Immature natural killer cell (primary cell): Measurements from ENCODE around the gene LINS1. TPM values are rescaled to one million over a fixed set of nuclear protein-coding genes. Genes with fewer than 3 reads are reported as not detected.

Source experiments
- DNase-seq, 3 donors: peaks; one replicate each; pipeline ENCODE4 v3.0.0; 2022; ENCODE audit warnings: mixed read lengths in 1 of 3
- H3K27ac Mint-ChIP-seq, 6 donors: one replicate each; pipeline ENCODE4 v1.8.0; 2020; ENCODE audit warnings: mixed read lengths in 6 of 6, mild to moderate bottlenecking in 5 of 6, inconsistent platforms in 4 of 6, moderate library complexity in 3 of 6
- H3K27me3 Mint-ChIP-seq, 3 donors: one replicate each; pipeline ENCODE4 v1.8.0; 2020 to 2021; ENCODE audit warnings: low read depth in 3 of 3, mild to moderate bottlenecking in 3 of 3, mixed read lengths in 3 of 3, moderate library complexity in 3 of 3, inconsistent platforms in 1 of 3
- H3K36me3 Mint-ChIP-seq, 3 donors: one replicate each; pipeline ENCODE4 v1.8.0; 2020; ENCODE audit warnings: mixed read lengths in 3 of 3, inconsistent platforms in 2 of 3, mild to moderate bottlenecking in 2 of 3
- H3K4me1 Mint-ChIP-seq, 2 donors: one replicate each; pipeline ENCODE4 v1.8.0; 2020; ENCODE audit warnings: inconsistent platforms in 2 of 2, mild to moderate bottlenecking in 2 of 2, mixed read lengths in 2 of 2, moderate library complexity in 1 of 2
- H3K4me3 Mint-ChIP-seq, 5 donors: one replicate each; pipeline ENCODE4 v1.8.0; 2020; ENCODE audit warnings: mild to moderate bottlenecking in 5 of 5, mixed read lengths in 5 of 5, inconsistent platforms in 3 of 5, moderate library complexity in 3 of 5
- H3K9me3 Mint-ChIP-seq, 6 donors: one replicate each; pipeline ENCODE4 v1.8.0; 2020; ENCODE audit warnings: mild to moderate bottlenecking in 6 of 6, mixed read lengths in 6 of 6, inconsistent platforms in 4 of 6, moderate library complexity in 3 of 6
- polyA plus RNA-seq, 3 donors: library from polyadenylated mRNA; unstranded; fragments of 300-500 nt; fragmentation: Illumina TruSeq; gene quantifications; one replicate each; pipeline ENCODE4 v1.2.3, GENCODE V29; 2021

The LINS1 gene, protein sequence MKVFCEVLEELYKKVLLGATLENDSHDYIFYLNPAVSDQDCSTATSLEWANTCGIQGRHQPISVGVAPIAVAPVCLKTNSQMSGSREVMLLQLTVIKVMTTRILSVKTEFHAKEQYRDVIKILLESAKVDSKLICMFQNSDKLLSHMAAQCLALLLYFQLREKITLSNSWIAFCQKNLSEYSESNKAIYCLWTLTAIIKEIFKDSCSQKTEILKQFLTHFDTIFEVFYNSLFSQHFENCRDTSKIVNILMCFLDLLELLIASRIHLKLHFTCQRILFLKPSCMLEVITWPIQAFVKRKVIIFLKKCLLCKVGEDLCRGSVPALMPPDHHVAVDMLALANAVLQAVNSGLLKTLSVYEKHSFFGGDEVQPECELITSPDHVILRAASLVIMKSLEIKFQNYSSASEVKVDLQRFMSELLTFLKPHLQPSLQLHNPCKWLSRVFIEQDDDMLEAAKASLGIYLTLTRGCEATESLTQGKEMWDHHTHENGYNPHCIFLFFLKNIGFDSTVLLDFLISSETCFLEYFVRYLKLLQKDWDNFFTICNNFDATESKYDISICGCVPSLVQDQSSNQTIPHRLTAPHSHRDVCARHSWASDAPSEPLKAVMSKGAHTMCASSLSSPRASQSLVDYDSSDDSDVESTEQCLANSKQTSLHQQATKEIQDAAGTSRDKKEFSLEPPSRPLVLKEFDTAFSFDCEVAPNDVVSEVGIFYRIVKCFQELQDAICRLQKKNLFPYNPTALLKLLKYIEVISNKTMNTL
- polyA plus RNA-seq = 10 to 100 TPM; 22.7 to 28.8 (median 27.9) TPM

DNA sequence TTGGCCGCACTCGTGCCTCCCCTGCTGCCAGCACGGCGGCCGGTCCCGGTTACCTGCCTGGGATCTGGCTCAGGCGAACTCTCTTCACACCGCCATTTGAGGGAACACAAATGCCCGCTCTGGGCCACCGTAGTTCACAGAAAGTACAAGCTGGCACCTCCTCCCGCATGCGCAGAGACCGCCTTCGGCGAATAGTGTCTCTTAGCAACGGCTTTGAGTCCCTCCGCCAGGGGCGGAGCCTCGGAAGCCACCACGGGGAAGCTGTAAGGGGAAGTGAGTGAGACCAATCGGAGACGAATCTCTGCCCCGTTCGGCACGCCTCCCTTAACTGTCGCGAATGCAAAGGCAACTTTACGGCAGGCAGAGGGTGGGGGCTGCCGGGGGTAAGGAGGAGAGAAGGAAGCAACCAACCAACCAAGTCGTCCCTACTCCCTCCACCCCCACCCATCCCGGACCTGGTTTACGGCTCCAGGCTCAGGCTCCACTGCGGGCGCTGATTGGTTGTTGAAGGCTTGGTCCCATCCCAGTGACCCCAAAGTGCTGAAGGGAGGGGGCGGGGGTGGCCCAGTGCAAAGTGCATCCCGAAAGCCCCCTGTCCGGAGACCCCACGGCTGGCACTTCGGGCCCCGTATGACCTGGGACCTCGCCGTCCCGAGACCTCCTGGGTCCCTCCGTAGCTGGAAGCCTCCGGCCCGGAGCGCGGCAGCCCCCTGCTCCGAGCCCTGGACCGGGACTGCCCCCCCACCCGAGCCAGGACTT is at the start of gene LINS1, which contains the start of gene ASB7:
Gene LINS1, minus strand, starts transcription at position 121 of the 759 bp plus-strand sequence. CDS start 21,342 bp downstream, outside the sequence.
Gene ASB7, plus strand, starts transcription at position 526 of the 759 bp plus-strand sequence. CDS start 9,628 bp downstream, outside the sequence.
- Mint-ChIP-seq H3K4me1 (peaks cover 34 to 59% of the 10 kb centered on the region in 2 donors), H3K9me3 (no peaks in the 10 kb centered on the region), H3K36me3 (peaks cover 0 to 8% (median 0%) of the 10 kb centered on the region in 3 donors), H3K4me3 (no peak within 1 kb of the TSS), H3K27ac (peak within 1 kb of the TSS in 5 of 6 donors; percentile 88 to 98 (median 95)), H3K27me3 (peaks cover 0 to 1% (median 0%) of the 10 kb centered on the region in 3 donors)
- peak; percentile 100 for DNase-seq

DNA sequence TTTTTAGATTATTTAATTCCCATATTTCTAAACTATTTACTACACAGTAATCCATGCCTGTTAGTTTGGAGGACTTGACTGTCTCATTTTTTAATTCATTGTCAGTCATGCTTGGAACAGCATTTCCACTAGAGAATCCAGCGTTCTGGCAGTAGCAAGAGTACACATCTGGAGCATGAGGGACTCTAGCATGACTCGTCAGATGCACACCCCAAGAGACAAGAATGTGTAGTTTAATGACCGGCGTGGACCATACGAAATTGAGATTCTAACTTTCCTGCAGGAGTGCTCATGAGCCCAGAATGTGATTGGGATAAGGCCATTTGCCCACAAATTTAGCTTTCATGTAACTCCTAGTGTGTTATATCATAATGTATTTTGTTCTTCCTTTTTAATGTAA is 49.3 kb upstream of the LINS1 start:
- peaks cover 2 to 7% (median 5%) of the 10 kb centered on the region in 3 donors for H3K36me3 Mint-ChIP-seq
- no peak overlapping the region for H3K27ac Mint-ChIP-seq
- H3K4me1 Mint-ChIP-seq = peaks cover 0 to 7% of the 10 kb centered on the region in 2 donors
- no peak for DNase-seq
- H3K4me3 Mint-ChIP-seq = no peak overlapping the region
- H3K9me3 Mint-ChIP-seq = no peaks in the 10 kb centered on the region
- peaks cover 0 to 2% (median 0%) of the 10 kb centered on the region in 3 donors for H3K27me3 Mint-ChIP-seq

DNA sequence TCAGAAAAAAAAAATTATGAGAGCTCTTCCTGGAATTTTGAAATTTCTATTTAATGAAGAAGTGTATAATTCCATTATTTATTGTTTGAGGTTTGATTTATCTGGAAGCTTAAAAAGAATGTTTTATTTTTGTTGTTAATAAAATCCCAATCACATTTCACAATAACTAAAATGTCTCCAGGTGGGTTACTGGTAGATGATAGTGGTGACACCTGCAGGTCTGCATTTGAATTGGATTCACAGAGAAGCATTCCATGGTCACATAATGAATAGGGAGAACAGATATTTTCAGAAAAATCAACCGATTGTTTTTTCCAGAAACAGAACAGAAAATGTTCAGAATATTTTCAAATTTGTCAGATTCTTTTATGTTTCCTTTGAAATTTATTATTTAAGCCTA is 48.7 kb upstream of the LINS1 start:
- DNase-seq = no peak
- peaks cover 0 to 2% (median 0%) of the 10 kb centered on the region in 3 donors for H3K27me3 Mint-ChIP-seq
- no peaks in the 10 kb centered on the region for H3K9me3 Mint-ChIP-seq
- H3K4me1 Mint-ChIP-seq = peaks cover 2 to 11% of the 10 kb centered on the region in 2 donors
- H3K36me3 Mint-ChIP-seq = peaks cover 2 to 7% (median 5%) of the 10 kb centered on the region in 3 donors
- H3K27ac Mint-ChIP-seq = peak overlapping the region in 1 of 6 donors; percentile 21
- no peak overlapping the region for H3K4me3 Mint-ChIP-seq

DNA sequence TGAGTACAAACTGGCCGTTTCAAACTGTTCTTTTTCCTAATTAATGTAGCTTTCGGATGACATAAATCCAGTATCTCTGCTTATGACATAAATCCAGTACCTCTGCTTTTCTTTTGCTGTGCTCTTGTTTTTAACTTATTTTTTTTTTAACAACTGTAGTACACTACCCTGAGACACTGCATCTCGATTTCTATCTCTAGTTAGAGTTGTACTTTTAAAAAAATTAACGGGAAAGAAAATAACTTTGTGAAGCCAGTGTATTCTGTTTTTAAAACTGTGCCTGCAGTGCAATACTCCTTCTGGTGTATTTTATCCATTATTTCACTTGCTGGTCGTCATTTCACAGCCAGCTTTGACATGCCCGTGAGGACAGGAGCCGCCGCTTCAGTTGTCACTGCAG is 47.0 kb upstream of the LINS1 start:
- no peak overlapping the region for H3K4me3 Mint-ChIP-seq

DNA sequence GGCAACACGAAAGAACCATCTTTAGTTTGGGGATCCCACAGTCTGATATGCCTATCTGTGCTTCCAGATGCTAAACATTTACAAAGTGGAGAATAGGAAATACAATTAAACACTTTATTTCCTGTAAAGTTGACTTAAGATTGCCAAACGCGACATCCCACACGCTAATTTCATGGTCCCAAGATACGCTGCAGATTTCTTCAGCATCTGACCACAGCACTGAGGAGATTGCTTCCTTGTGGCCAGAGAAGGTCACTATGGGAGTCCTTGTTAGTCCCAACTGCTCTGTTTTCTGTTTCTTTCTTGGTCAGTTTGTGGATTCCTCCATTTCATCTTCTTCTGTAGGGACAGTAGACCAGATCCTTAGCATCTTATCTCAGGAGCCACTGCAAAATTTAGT is 43.7 kb upstream of the LINS1 start:
- Mint-ChIP-seq H3K27ac (no peak overlapping the region), H3K4me1 (peaks cover 31 to 46% of the 10 kb centered on the region in 2 donors), H3K36me3 (peaks cover 0 to 5% (median 2%) of the 10 kb centered on the region in 3 donors), H3K4me3 (no peak overlapping the region), H3K9me3 (no peaks in the 10 kb centered on the region), H3K27me3 (no peaks in the 10 kb centered on the region)
- no peak for DNase-seq

More for the DNA sequence above, 47.0 kb upstream of the LINS1 start:
- Mint-ChIP-seq H3K27me3 (no peaks in the 10 kb centered on the region), H3K9me3 (no peaks in the 10 kb centered on the region), H3K4me1 (peaks cover 12 to 27% of the 10 kb centered on the region in 2 donors), H3K27ac (no peak overlapping the region), H3K36me3 (peaks cover 2 to 7% (median 5%) of the 10 kb centered on the region in 3 donors)
- DNase-seq = no peak

DNA sequence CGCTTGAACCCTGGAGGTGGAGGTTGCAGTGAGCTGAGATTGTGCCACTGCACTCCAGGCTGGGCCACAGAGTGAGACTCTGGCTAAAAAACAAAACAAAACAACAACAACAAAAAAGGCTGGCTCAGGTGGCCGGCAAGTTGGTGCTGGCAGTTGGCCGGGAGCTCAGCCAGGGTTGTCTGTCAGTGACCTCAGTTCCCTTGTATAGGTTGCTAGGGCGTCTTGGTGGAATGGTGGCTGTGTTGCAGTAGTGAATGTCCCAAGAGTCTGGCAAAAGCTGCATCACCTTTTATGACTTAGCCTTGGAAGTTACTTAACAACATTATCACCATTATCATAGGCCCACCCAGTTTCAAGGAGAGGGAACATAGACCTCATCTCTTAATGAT is 41.0 kb upstream of the LINS1 start:
- DNase-seq = no peak
- H3K27me3 Mint-ChIP-seq = peaks cover 0 to 2% (median 0%) of the 10 kb centered on the region in 3 donors
- no peak overlapping the region for H3K27ac Mint-ChIP-seq
- no peaks in the 10 kb centered on the region for H3K9me3 Mint-ChIP-seq
- H3K36me3 Mint-ChIP-seq = no peaks in the 10 kb centered on the region
- H3K4me3 Mint-ChIP-seq = no peak overlapping the region
- H3K4me1 Mint-ChIP-seq = peaks cover 38 to 65% of the 10 kb centered on the region in 2 donors

DNA sequence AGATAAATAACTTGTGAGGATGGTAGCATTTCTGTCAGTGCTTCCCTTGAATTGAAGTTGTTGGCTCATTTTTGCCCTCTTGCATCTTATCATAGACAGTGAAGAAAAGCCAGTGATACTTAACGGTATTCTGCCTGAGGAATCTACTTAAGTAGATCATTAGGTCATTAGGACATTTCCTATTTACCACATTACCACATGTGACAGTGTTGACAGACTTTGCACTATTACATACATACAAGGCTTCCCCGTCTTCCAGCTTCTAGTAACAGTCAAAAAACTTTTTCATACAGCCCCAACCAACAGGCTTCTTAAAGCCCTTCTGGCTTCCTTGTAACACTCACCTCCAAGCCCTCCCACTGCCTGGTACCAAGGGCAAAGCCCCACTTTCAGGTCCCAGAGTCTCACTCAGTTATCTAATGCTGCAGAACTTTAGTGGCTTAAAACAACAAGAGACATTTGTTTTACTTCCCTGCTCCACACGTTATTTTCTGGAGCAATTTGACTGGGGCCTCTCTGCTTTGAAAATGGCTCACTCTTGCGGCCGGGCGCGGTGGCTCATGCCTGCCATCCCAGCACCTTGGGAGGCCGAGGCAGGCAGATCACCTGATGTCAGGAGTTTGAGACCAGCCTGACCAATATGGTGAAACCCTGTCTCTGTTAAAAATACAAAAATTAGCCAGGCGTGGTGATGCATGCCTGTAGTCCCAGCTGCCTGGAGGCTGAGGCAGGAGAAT is 40.4 kb upstream of the LINS1 start:
- Mint-ChIP-seq H3K27ac (no peak overlapping the region), H3K27me3 (peaks cover 0 to 2% (median 0%) of the 10 kb centered on the region in 3 donors), H3K9me3 (no peaks in the 10 kb centered on the region), H3K36me3 (no peaks in the 10 kb centered on the region), H3K4me1 (peaks cover 39 to 67% of the 10 kb centered on the region in 2 donors), H3K4me3 (no peak overlapping the region)
- no peak for DNase-seq

DNA sequence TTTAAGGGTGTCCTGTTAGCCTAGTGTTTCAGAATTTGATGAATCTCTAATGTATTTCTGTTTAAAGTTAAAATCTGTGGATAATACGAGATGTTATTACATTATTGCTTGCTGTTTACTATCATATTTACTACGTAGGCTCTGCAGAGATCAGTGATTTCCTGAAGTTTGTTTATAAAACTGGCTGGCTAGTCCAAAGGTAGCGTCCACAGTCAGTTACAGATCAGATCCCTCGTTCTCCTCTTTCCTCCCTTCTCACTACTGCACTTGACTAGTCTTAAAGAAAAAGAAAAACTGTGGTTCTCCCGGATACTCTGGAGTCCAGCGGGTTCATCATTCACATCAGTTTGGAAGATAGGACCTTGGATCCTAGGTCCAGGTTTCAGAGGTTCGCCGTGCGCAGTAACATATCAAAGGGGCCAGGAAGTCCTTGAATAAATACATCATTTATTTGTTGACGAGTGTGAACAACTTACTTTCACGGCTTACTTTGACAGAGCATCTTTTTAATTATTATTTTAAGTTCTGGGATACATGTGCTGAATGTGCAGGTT is 36.3 kb upstream of the LINS1 start:
- Mint-ChIP-seq H3K36me3 (peaks cover 0 to 3% (median 0%) of the 10 kb centered on the region in 3 donors), H3K27ac (no peak overlapping the region), H3K9me3 (no peaks in the 10 kb centered on the region), H3K4me1 (peaks cover 49 to 82% of the 10 kb centered on the region in 2 donors), H3K27me3 (peaks cover 0 to 2% (median 0%) of the 10 kb centered on the region in 3 donors), H3K4me3 (no peak overlapping the region)
- no peak for DNase-seq

DNA sequence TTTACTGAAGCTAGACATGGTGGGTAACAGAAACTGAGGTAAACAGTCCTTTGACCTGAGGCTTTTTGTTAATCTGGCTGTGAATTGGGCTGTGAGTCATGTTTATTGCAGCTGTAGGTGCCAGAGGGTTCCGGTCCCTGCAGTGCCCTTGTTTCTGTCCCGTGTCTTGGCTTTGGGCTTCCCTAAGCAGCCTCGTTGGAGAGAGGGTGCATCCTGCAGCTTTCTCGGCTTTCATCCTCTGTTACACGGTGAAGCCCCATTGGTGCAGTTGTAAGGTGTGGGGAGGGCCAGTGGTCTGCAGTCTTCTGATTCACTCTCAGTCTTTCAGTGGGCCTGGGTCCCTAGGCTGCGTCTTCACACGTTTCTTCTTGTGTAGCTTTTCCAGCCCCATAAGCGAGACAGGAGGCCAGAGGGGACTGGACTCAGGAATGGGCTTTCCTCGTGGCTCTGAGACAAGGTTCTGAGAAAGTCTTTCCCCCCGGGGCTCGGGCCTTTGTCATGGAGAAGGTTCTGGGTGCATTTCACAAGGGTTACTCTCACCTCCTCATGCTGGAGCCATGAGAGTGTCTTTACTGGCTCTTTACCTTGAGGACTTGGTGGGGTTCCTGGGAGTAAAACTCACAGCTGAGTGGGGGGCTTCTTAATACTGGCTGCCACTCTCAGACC is 33.6 kb upstream of the LINS1 start:
- Mint-ChIP-seq H3K27me3 (peaks cover 0 to 2% (median 0%) of the 10 kb centered on the region in 3 donors), H3K36me3 (peaks cover 4 to 10% (median 7%) of the 10 kb centered on the region in 3 donors), H3K4me3 (peak overlapping the region in 1 of 5 donors; percentile 19), H3K9me3 (no peaks in the 10 kb centered on the region), H3K4me1 (peaks cover 37 to 78% of the 10 kb centered on the region in 2 donors), H3K27ac (no peak overlapping the region)
- DNase-seq = no peak

DNA sequence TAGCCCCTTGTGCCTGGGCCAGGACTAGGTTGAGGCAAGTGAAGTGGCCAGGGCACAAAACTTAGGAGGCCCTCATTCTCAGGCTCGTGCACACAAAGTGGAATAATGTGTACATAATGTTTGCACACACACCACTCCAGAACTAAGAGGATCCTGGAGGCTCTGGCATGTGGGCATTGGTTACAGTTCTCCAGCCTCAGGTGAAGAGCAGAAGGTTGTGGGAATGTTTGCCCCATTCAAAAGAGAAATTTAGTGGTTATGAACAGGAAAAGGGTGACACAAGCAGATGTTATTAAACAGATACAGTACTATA is 31.7 kb upstream of the LINS1 start:
- Mint-ChIP-seq H3K4me1 (peaks cover 33 to 68% of the 10 kb centered on the region in 2 donors), H3K36me3 (peaks cover 11 to 19% (median 17%) of the 10 kb centered on the region in 3 donors), H3K27me3 (peaks cover 0 to 2% (median 0%) of the 10 kb centered on the region in 3 donors), H3K4me3 (no peak overlapping the region), H3K27ac (no peak overlapping the region), H3K9me3 (no peaks in the 10 kb centered on the region)
- no peak for DNase-seq

DNA sequence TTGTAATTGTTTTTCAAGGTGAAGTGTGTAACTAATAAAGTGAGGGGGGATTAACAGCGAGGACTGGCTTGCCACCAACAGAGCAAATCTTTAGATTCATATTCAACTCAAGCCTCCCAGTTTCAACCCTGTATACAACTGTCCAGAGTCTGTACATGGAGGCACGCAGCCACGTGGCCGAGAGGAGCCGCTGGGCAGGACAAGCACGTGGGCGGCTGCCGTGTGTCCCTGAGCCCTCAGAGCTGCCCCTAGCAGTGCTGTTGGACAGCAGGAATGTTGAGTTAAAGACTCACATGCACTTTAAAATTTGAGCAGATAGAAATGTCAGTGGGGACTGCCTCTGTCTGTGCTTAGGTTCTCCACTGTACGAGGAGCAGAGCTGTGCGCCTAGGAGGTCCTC is 29.8 kb upstream of the LINS1 start:
- no peak for DNase-seq
- peaks cover 30 to 65% of the 10 kb centered on the region in 2 donors for H3K4me1 Mint-ChIP-seq
- no peaks in the 10 kb centered on the region for H3K27me3 Mint-ChIP-seq
- H3K9me3 Mint-ChIP-seq = no peaks in the 10 kb centered on the region
- no peak overlapping the region for H3K4me3 Mint-ChIP-seq
- no peak overlapping the region for H3K27ac Mint-ChIP-seq
- H3K36me3 Mint-ChIP-seq = peaks cover 11 to 19% (median 17%) of the 10 kb centered on the region in 3 donors

DNA sequence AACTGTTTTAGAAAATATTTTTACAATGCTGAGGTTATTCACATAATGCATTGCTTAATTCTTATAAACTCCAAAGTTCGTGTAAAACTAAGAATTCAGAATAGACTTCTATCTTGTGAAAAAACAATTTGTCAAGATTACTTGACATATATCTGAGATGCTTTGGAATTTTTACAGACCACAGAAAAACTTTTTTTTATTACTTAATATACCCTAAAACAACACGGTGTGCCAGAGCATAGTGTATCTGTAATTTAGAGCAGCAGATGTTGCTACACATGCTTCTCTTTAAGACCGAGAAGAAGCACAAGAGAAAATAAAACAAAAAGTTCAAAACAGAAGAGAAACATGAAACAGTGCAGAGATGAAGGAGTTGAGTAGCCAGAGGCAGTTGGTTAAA is 26.8 kb upstream of the LINS1 start:
- no peak for DNase-seq
- peaks cover 11 to 19% (median 14%) of the 10 kb centered on the region in 3 donors for H3K36me3 Mint-ChIP-seq
- H3K4me3 Mint-ChIP-seq = no peak overlapping the region
- no peaks in the 10 kb centered on the region for H3K27me3 Mint-ChIP-seq
- H3K9me3 Mint-ChIP-seq = no peaks in the 10 kb centered on the region
- H3K27ac Mint-ChIP-seq = no peak overlapping the region
- peaks cover 13 to 34% of the 10 kb centered on the region in 2 donors for H3K4me1 Mint-ChIP-seq
